ENCODE measurements around the gene TEX55.

DNA sequence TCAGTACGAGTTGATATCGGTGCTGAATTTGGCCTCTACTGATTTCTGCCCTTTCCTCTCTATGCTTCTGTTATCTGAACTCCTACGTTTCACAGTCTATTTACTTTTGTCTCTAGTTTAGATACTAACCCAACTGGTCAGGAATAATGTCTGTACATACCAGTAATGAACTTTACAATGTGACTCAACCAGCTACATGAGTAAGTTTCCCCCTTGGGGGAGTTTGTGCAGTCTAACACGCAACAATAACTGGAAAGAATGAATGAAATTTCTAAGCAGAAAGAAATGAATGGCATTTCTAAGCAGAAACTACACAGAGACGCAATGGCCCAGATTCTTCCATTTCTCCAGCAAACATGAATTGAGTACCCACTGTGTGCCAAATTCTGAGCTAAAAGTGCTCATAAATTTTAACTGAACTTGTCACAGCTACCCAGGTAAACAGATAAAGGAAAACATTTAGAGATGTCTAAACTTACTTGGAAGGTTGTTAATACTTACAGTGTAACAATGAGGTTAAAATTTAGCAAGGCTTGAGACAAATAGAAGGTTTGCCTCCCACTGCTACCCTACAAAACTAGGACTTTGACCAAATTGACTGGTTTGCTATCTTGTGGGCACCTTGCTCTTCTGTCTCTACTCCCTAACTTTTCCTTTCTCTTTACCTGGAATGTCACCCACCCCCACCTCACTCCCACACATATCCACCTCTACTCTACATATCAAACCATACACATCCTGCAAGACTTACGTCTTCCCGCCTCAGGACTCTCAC, 39.0 kb downstream of the TEX55 start:
- TF ChIP-seq CTCF (IDR thresholded peaks at IDR 0.05; ENCODE audit: poor library complexity, severe bottlenecking), result no peak
- TF ChIP-seq POLR2AphosphoS5 (IDR thresholded peaks at IDR 0.05), result no peak
- TF ChIP-seq SMC3 (conservative IDR thresholded peaks at IDR 0.05; ENCODE audit: poor library complexity), result no peak
- no peak for TF ChIP-seq EP300 (conservative IDR thresholded peaks at IDR 0.05; ENCODE audit: poor library complexity, severe bottlenecking)
- TF ChIP-seq MXI1 (conservative IDR thresholded peaks at IDR 0.05; ENCODE audit: poor library complexity, severe bottlenecking), result no peak
- no peak for TF ChIP-seq EZH2 (IDR thresholded peaks at IDR 0.05; ENCODE audit: borderline replicate concordance, insufficient read depth, low read length, poor library complexity, severe bottlenecking)

Measured in neural cell (in vitro differentiated cells).